Activated T-helper 2 cell treated with anti-CD3 and anti-CD28 coated beads, Interferon-gamma antibody, Interleukin-2, Interleukin-4, amounts not matched to agents 10 μg/mL and 5 μg/mL and 100 μg/mL, durations not matched to agents 14 hours and 24 hours and 36 hours (primary cell): ENCODE data around the gene PGRMC1. TPM values are rescaled to one million over a fixed set of nuclear protein-coding genes. Genes with fewer than 3 reads are reported as not detected.
"Not testable (repeated sequence)": the region's sequence is repeated elsewhere in the genome, so short reads cannot be mapped to it uniquely, and the experiment has no call there.

Experiments
- DNase-seq: peaks from one replicate; pipeline ENCODE4 v3.0.0; 2021; ENCODE audit warnings: low spot score
- H3K27ac Mint-ChIP-seq: one replicate; pipeline ENCODE4 v1.8.0; 2021; ENCODE audit warnings: mixed read lengths
- H3K27me3 Mint-ChIP-seq: one replicate; pipeline ENCODE4 v1.8.0; 2021; ENCODE audit warnings: low read depth, mixed read lengths
- H3K36me3 Mint-ChIP-seq: one replicate; pipeline ENCODE4 v1.8.0; 2021; ENCODE audit warnings: low read depth, mixed read lengths
- H3K4me1 Mint-ChIP-seq: one replicate; pipeline ENCODE4 v1.8.0; 2021; ENCODE audit warnings: low read depth, mixed read lengths
- H3K4me3 Mint-ChIP-seq: one replicate; pipeline ENCODE4 v1.8.0; 2021; ENCODE audit warnings: low read depth, mild to moderate bottlenecking, moderate library complexity, mixed read lengths
- H3K9me3 Mint-ChIP-seq: one replicate; pipeline ENCODE4 v1.8.0; 2021; ENCODE audit warnings: mixed read lengths
- intact Hi-C: fragments of 100-400 bp; cut with micrococcal nuclease; formaldehyde crosslinking; loops from one replicate; pipeline ENCODE4 v1.15.1; 2023
- total RNA-seq: library from RNA; stranded (reverse); gene quantifications from 2 replicates; pipeline ENCODE4 v1.2.3, GENCODE V29; 2022

The PGRMC1 gene
- total RNA-seq, 1 donor from 2014 or later, result 46.0 TPM

DNA sequence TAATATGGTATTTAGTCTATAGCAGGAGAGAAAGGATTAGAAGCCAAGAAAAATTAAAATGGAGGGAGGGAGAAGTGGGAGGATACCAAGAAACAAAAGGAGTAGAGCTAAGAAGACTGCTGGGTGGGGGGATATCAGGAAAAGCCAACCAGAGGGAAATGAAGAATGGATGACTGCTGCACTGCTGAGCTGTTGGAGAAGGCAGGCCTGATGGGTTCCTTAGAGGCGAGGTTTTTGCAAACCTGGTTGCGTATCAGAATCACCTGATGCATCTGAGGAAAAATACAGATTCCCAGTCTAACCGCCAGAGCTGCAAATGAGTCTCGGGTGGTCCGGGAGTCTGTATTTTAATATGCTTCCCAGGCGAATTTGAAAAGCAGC is 1.5 kb downstream of the PGRMC1 start:
- H3K4me1 Mint-ChIP-seq, result peaks cover 15% of the 10 kb centered on the region
- H3K4me3 Mint-ChIP-seq, result peak overlapping the region; percentile 90
- intact Hi-C loops, result loop anchor here (5.0 kb wide), 1 partner anchor 455 kb away; the partner anchor contains the start of gene SEPTIN6
- H3K36me3 Mint-ChIP-seq, result peaks cover 25% of the 10 kb centered on the region
- peak overlapping the region; percentile 77 for H3K27ac Mint-ChIP-seq
- no peak for DNase-seq
- H3K27me3 Mint-ChIP-seq, result peaks cover 17% of the 10 kb centered on the region
- no peaks in the 10 kb centered on the region for H3K9me3 Mint-ChIP-seq

DNA sequence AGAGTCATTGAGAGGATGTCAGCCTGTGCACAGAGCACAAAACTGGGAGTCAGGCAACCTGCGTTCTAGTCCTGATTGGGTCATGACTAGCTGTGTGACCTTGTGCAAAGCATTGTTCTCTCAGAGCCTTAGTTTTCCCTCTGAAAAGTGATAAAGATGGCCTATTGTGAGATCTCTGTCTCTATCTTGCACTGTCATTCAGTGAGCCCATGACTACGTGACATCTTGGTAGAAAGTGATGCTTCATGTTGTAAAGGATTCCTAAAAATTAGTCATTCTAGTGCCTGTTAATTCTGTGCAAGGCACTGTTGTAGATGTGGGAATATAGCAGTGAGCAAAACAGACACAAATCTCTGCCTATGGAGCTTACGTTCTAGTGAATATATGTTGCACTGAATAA is 2.5 kb downstream of the PGRMC1 start:
- H3K4me1 Mint-ChIP-seq, result peaks cover 15% of the 10 kb centered on the region
- no peaks in the 10 kb centered on the region for H3K9me3 Mint-ChIP-seq
- no peak overlapping the region for H3K27ac Mint-ChIP-seq
- H3K36me3 Mint-ChIP-seq, result peaks cover 35% of the 10 kb centered on the region
- no peak for DNase-seq
- peak overlapping the region; percentile 27 for H3K4me3 Mint-ChIP-seq
- peaks cover 16% of the 10 kb centered on the region for H3K27me3 Mint-ChIP-seq
- intact Hi-C loops, result loop anchor here (5.0 kb wide), 1 partner anchor 454 kb away; the partner anchor contains the start of gene SEPTIN6

DNA sequence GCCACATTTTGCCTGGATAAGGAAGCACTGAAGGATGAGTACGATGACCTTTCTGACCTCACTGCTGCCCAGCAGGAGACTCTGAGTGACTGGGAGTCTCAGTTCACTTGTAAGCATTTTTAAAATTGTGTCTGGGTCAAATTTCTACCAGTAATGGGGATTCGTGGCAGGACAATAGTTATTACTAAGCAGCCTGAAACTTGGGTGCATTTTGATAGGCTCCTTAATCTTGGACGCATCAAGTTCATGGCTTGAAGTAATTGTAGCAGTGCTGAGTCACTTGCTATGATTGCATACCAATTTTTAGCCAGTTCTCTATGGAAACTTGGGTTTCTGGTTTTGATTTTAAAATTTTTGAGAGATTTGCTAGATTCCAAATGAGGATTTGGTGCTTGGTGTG is 4.3 kb downstream of the PGRMC1 start:
- peaks cover 47% of the 10 kb centered on the region for H3K36me3 Mint-ChIP-seq
- no peak overlapping the region for H3K4me3 Mint-ChIP-seq
- no peak for DNase-seq
- intact Hi-C loops, result no loop called here
- H3K9me3 Mint-ChIP-seq, result no peaks in the 10 kb centered on the region
- peaks cover 2% of the 10 kb centered on the region for H3K27me3 Mint-ChIP-seq
- H3K27ac Mint-ChIP-seq, result no peak overlapping the region
- H3K4me1 Mint-ChIP-seq, result peaks cover 15% of the 10 kb centered on the region

DNA sequence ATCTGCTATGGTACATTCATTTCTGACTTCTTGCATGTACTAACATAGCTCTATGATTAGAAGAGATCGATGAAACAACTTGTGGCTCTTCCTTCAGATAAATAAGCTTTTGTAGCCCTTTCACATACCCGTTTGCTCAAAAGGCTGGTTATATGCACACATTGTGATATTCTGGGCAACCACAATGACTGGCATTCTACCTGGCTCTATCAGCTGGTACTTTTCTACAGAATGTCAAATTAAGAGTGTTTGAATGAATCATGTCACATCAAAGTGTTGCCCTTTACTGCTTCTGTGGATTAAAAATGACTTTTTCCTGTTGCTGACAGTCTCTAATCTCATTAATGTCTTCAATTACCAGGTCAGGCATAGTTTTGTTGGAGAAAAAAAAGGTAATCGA is 11.6 kb downstream of the PGRMC1 start:
- Mint-ChIP-seq H3K4me1 (no peaks in the 10 kb centered on the region), H3K4me3 (no peak overlapping the region)
- intact Hi-C loops, result no loop called here

DNA sequence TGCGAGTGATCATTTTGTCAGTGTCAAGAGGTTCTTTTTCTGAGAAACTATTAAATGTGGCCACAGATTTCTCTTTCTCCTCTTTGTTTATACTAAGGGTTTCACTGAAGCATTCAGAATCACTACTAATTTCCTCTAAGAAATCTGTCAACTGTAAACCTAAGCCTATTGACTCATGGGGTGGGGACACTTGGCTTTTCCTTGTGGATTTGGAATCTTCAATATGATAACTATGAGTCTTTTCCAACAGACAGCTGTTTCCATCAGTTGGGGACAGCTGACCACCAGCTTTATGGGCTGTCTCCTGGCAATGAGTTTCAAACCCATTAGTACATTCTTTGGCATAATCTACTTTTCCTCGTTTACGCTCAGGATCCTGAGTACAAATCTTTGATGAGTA is 13.8 kb downstream of the PGRMC1 start:
- no peak overlapping the region for H3K4me3 Mint-ChIP-seq
- H3K36me3 Mint-ChIP-seq, result peaks cover 7% of the 10 kb centered on the region
- H3K27ac Mint-ChIP-seq, result no peak overlapping the region
- H3K9me3 Mint-ChIP-seq, result no peaks in the 10 kb centered on the region
- intact Hi-C loops, result no loop called here
- H3K27me3 Mint-ChIP-seq, result no peaks in the 10 kb centered on the region
- DNase-seq, result no peak
- H3K4me1 Mint-ChIP-seq, result no peaks in the 10 kb centered on the region

More for the DNA sequence above, 11.6 kb downstream of the PGRMC1 start:
- Mint-ChIP-seq H3K9me3 (no peaks in the 10 kb centered on the region), H3K36me3 (peaks cover 25% of the 10 kb centered on the region), H3K27me3 (no peaks in the 10 kb centered on the region), H3K27ac (no peak overlapping the region)
- no peak for DNase-seq

DNA sequence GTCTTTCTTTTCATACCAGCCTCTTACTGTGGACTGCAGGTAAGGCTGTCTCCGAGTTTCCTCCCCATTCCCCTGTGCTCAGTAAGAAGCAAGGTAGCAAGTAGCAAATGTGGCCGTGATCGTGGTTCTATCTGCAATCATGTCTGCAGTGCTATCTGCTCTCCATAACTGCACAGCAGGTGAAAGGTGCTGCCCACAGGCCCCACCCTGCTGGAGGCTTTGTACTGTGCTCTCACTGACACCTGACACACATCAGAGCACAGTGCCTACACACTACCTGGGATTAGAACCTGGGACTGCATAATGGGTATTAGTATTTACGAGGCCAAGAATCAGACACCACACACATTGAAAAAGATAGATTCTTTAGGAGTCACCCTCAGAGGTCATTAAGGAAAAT is 15.3 kb downstream of the PGRMC1 start:
- no peak for DNase-seq
- Mint-ChIP-seq H3K4me1 (no peaks in the 10 kb centered on the region), H3K27me3 (peaks cover 2% of the 10 kb centered on the region), H3K9me3 (no peaks in the 10 kb centered on the region), H3K4me3 (no peak overlapping the region), H3K36me3 (no peaks in the 10 kb centered on the region), H3K27ac (no peak overlapping the region)
- intact Hi-C loops, result no loop called here

DNA sequence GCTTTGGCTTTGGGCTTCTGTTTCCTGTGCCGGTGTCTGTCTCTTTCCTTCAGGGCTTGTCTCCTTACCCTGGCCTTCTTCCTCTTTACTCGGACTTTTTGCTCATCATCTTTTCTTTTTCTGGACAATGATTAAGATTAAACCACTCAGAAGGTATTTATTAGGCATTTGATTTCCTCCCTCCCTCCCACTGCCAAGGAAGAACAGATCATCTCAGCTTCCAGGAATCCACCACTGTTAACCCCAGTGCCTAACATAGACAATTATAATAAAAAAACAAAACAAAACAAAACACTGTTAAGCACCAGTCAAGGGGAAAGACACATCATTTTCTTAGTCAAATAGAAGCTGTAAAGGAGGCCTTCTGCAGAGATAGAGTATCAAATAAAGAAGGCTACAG is 16.6 kb downstream of the PGRMC1 start:
- Mint-ChIP-seq H3K4me1 (no peaks in the 10 kb centered on the region), H3K9me3 (no peaks in the 10 kb centered on the region), H3K27ac (no peak overlapping the region), H3K36me3 (no peaks in the 10 kb centered on the region), H3K27me3 (peaks cover 2% of the 10 kb centered on the region), H3K4me3 (no peak overlapping the region)
- DNase-seq, result no peak
- intact Hi-C loops, result no loop called here

DNA sequence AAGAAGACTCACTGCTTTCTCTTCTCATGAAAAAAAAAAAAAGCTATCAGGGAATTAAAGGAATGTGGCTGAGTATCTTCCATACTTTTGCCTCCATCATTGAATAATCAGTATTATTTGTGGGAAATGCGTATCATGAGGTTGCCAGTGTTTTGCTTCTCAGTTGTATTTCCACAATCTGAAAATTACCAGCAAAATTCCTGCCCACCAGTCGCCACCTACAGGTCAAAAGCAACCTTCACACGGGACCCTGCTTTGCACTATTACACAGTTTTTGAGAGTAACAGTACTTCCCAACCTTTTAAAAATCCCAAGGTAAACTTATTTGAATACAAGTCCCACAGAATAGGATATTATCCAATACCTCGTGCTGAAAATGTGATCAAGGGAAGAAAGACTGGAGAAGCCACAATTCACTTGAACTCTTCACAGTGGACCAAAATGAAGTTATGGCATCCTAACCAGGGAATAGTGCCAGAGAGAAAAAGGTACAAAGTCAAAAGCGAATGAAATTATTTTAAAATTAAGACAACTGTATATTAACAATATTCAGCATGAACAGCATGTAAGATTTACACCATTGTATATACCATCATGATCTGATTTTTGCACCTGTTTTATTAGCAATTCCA is 30.4 kb downstream of the PGRMC1 start:
- H3K9me3 Mint-ChIP-seq, result no peaks in the 10 kb centered on the region
- no peak for DNase-seq
- H3K4me1 Mint-ChIP-seq, result no peaks in the 10 kb centered on the region
- H3K27ac Mint-ChIP-seq, result no peak overlapping the region
- H3K36me3 Mint-ChIP-seq, result no peaks in the 10 kb centered on the region
- intact Hi-C loops, result loop anchor here (1.0 kb wide), 1 partner anchor 148 kb away; no protein-coding TSS in a partner anchor
- H3K4me3 Mint-ChIP-seq, result no peak overlapping the region
- peaks cover 26% of the 10 kb centered on the region for H3K27me3 Mint-ChIP-seq

DNA sequence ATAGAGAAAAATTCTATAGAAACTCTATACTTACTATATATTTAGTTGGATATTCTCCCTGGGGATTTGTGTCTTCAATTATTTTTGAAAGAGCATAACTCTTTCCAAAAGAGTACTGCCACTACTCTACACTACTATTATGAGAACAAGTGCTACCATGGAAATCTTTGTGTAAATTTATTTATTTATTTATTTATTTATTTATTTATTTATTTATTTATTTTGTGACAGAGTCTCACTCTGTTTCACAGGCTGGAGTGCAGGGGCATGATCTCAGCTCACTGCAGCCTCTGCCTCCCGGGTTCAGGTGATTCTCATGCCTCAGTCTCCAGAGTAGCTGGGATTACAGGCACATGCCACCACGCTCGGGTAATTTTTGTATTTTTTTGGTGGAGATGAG is 31.0 kb downstream of the PGRMC1 start:
- peaks cover 23% of the 10 kb centered on the region for H3K27me3 Mint-ChIP-seq
- H3K36me3 Mint-ChIP-seq, H3K4me3 Mint-ChIP-seq, H3K9me3 Mint-ChIP-seq, H3K27ac Mint-ChIP-seq, intact Hi-C loops, DNase-seq, H3K4me1 Mint-ChIP-seq: not testable (repeated sequence)

DNA sequence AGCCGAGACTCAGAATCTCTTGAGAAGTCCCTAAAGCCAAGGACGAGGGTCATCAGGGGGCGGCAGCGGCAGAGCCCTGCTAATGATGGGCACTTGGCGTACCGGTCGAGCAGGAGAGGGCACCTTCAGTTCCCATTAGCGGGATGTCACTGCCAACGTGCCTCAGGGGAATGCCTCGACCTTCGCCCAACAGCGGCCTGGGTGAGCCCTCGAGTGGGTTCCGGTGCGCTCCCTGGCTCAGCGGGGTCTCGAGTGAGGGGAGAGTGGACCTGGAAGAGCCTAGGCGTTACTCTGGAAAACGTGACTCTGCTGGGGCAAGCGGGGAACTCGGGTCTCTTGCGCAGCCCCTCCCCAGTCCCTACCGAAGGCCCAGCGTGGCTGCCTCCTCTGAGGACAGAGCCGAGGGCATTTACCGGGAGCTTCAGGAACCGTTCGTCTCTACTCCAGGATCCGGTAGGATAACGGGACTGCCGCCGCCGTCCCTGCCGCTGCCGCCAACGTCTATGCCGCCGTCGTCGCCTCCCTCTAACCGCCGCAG is 36.9 kb downstream of the PGRMC1 start:
- Mint-ChIP-seq H3K4me3 (peak overlapping the region; percentile 47), H3K27me3 (peaks cover 23% of the 10 kb centered on the region), H3K27ac (no peak overlapping the region), H3K36me3 (no peaks in the 10 kb centered on the region), H3K9me3 (no peaks in the 10 kb centered on the region), H3K4me1 (peaks cover 4% of the 10 kb centered on the region)
- intact Hi-C loops, result no loop called here
- no peak for DNase-seq

DNA sequence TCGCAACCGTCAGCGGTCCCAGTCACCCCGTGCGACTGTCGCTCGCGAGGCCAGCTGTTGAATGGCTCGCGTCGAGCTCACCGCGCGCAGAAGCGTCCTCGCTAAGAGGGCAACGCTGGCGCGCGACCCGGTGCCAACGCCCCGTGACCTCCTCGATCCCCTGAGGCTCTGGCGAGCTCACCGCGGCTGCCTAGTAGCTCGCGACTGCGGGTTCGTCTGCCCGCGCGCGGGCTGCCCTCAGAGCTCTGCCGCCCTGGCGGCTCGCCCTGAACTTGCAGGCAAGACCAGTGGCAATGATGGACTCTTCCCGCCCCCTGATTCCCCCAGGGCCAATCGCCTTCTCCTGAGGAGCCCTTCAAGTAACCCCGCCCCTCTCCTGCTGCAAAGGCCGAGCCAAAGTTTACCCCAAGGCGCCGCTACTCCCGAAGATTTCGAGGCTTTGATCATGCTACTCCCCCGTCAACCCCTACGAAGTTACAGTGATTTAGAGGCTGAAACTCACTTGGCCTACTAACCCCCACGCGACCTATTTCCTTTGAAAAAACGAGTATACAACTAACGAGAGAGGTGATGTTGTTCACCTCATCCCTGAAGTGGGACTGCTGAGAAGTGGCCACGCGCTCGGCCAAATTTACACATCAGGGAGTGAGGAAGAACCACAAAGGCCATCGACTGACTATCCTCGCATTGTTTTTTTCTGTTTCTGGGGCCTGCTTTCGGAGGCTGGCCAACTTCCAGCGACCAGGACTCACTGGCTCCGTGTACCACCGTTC is 37.5 kb downstream of the PGRMC1 start:
- peak; percentile 41 for DNase-seq
- Mint-ChIP-seq H3K27ac (no peak overlapping the region), H3K4me3 (peak overlapping the region; percentile 47), H3K27me3 (peaks cover 17% of the 10 kb centered on the region), H3K36me3 (no peaks in the 10 kb centered on the region), H3K9me3 (no peaks in the 10 kb centered on the region), H3K4me1 (peaks cover 4% of the 10 kb centered on the region)
- intact Hi-C loops, result no loop called here

DNA sequence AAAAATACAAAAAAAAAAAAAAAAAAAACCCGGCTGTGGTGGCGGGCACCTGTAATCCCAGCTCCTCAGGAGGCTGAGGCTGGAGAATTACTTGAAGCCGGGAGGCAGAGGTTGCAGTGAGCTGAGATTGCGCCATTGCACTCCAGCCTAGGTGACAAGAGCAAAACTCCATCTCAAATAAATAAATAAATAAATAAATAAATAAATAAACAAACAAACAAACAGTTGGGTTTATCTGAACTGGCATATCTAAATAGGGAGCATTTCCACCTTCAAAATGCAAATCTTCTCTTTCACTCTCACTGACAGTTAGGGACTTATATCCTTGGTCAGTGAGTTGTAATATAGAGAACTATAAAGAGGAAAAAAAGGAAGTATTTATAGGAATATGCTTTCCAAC is 46.3 kb downstream of the PGRMC1 start:
- H3K27me3 Mint-ChIP-seq, H3K4me1 Mint-ChIP-seq, H3K27ac Mint-ChIP-seq, H3K36me3 Mint-ChIP-seq, DNase-seq, intact Hi-C loops, H3K9me3 Mint-ChIP-seq, H3K4me3 Mint-ChIP-seq: not testable (repeated sequence)

DNA sequence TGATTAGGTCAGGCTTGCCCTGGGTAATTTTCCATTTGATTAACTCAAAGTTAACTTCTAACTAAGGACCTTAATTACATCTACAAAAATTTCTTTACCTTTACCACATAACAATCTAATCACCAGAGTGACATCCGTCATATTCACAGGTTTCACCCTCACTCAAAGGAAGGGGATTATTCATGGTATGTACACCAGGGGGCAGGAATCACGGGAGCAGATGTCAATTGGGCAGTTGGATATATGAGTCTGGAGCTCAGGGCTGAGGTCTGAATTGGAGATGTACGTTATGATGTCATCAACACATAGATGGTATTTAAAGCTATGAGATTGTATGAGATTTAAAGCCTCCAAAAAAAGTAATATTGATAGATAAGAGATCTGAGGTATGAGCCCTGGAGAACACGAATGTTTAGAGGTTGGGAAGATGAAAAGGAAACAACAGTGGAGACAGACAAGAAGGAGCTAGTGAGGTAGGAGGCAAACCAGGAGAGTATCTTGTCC is 52.9 kb downstream of the PGRMC1 start:
- no peak overlapping the region for H3K4me3 Mint-ChIP-seq
- intact Hi-C loops, result no loop called here

More for the DNA sequence above, 52.9 kb downstream of the PGRMC1 start:
- Mint-ChIP-seq H3K4me1 (no peaks in the 10 kb centered on the region), H3K9me3 (no peaks in the 10 kb centered on the region), H3K27me3 (peaks cover 7% of the 10 kb centered on the region), H3K36me3 (no peaks in the 10 kb centered on the region), H3K27ac (no peak overlapping the region)
- DNase-seq, result no peak
